K562 (cell line): ENCODE data around the gene SIRT7. TPM values are rescaled to one million over a fixed set of nuclear protein-coding genes. Genes with fewer than 3 reads are reported as not detected.

ENCODE experiments used
- ARNT ChIP-seq, 2 experiments: fragments of 450-650 bp; IDR thresholded peaks; 2 replicates each; pipeline ENCODE4 v1.6.1; 2016; ENCODE audit warnings: mild to moderate bottlenecking in 1 of 2
- HDAC3 ChIP-seq: fragments of 450-650 bp; IDR thresholded peaks from 2 replicates; pipeline ENCODE4 v1.6.1; 2018; ENCODE audit warnings: borderline replicate concordance, mild to moderate bottlenecking, moderate library complexity; ENCODE audit not compliant: partially characterized antibody
- LARP7 ChIP-seq: fragments of 450-650 bp; IDR thresholded peaks from 2 replicates; pipeline ENCODE4 v1.6.1; 2016
- NEUROD1 ChIP-seq: fragments of 150-350 bp; IDR thresholded peaks from 2 replicates; pipeline ENCODE4 v1.6.1; 2014; ENCODE audit warnings: borderline replicate concordance, low read length, low read depth; ENCODE audit not compliant: partially characterized antibody
- NR2F6 ChIP-seq: fragments of 450-650 bp; formaldehyde crosslinking; IDR thresholded peaks from 2 replicates; pipeline ENCODE4 v1.4.0; 2020; ENCODE audit warnings: mild to moderate bottlenecking
- SMARCB1 ChIP-seq: IDR thresholded peaks from 2 replicates; pipeline ENCODE4 v1.6.1; 2011; ENCODE audit warnings: improper control_type of control experiment, low read depth; ENCODE audit not compliant: insufficient read length
- TFAP4 ChIP-seq: sonication (generic); formaldehyde crosslinking; IDR thresholded peaks from 2 replicates; pipeline ENCODE4 v1.8.0; 2022; ENCODE audit warnings: missing genetic modification reagents, mild to moderate bottlenecking, moderate library complexity, borderline replicate concordance
- ZBTB7A ChIP-seq: IDR thresholded peaks from 2 replicates; pipeline ENCODE4 v1.6.1; 2011; ENCODE audit warnings: low read depth, mild to moderate bottlenecking, low read length, moderate library complexity, borderline replicate concordance; ENCODE audit not compliant: control insufficient read depth
- ZNF124 ChIP-seq: sonication (generic); formaldehyde crosslinking; IDR thresholded peaks from 2 replicates; pipeline ENCODE4 v1.8.1; 2022; ENCODE audit warnings: missing genetic modification reagents
- ZNF592 ChIP-seq: fragments of 450-650 bp; IDR thresholded peaks from 2 replicates; pipeline ENCODE4 v1.6.1; 2017; ENCODE audit warnings: antibody characterized with exemption, mild to moderate bottlenecking
- polyA plus RNA-seq, 8 experiments: library from polyadenylated mRNA; depleted of rRNA in 4 of 8; stranded (reverse) in 5 of 8; unstranded in 3 of 8; fragments of >200 nt; fragmentation: Nextera tagmentation in 2 of 8; fragmentation: Illumina TruSeq in 1 of 8; extraction: Ambion mirVana in 2 of 8; extraction: Trizol in 1 of 8; gene quantifications; 2 replicates each; pipeline versions ENCODE4 v1.2.1 to v1.2.3, GENCODE V29; 2011 to 2014; ENCODE audit warnings: inconsistent platforms in 1 of 8, missing spikeins in 1 of 8
- total RNA-seq, 7 experiments: library from RNA; depleted of rRNA in 6 of 7; stranded (reverse); fragments of >200 nt in 6 of 7; fragmentation: Illumina TruSeq in 2 of 7; extraction: Trizol in 2 of 7; gene quantifications; 2 replicates each; pipeline versions ENCODE4 v1.2.1 to v1.2.3, GENCODE V29; 2011 to 2021; ENCODE audit warnings: low replicate concordance in 1 of 7
- TF ChIP-seq, protein P1 (sequence below): IDR thresholded peaks from 2 replicates; pipeline ENCODE4 v1.6.1; 2011; ENCODE audit warnings: borderline replicate concordance, low read depth, mild to moderate bottlenecking, moderate library complexity, low read length; ENCODE audit not compliant: insufficient read depth, poor library complexity, severe bottlenecking
- TF ChIP-seq, protein P2 (sequence below): conservative IDR thresholded peaks from 2 replicates; pipeline ENCODE4 v1.6.1; 2011; ENCODE audit warnings: low read depth, mild to moderate bottlenecking, low read length; ENCODE audit not compliant: control insufficient read depth
- TF ChIP-seq, protein P3 (sequence below), 3 experiments: IDR thresholded peaks in 2 of 3; conservative IDR thresholded peaks in 1 of 3; 2 replicates each; pipeline ENCODE4 v1.5.1; 2011 to 2012; ENCODE audit warnings: low read length in 3 of 3, mild to moderate bottlenecking in 3 of 3, control low read depth in 2 of 3, improper control_type of control experiment in 1 of 3, inconsistent platforms in 1 of 3, low read depth in 1 of 3, mixed read lengths in 1 of 3, moderate library complexity in 1 of 3; ENCODE audit not compliant: insufficient read depth in 2 of 3
- TF ChIP-seq, protein P4 (sequence below): fragments of 450-650 bp; formaldehyde crosslinking; IDR thresholded peaks from 2 replicates; pipeline ENCODE4 v1.4.0; 2022; ENCODE audit warnings: missing genetic modification characterization

Gene SIRT7
- total and polyA plus RNA-seq, 9 of the 15 experiments (the other 6 are each of a cell fraction or from before 2014, with no cell fraction given), result 1.6 to 54.8 (median 20.3) TPM

DNA sequence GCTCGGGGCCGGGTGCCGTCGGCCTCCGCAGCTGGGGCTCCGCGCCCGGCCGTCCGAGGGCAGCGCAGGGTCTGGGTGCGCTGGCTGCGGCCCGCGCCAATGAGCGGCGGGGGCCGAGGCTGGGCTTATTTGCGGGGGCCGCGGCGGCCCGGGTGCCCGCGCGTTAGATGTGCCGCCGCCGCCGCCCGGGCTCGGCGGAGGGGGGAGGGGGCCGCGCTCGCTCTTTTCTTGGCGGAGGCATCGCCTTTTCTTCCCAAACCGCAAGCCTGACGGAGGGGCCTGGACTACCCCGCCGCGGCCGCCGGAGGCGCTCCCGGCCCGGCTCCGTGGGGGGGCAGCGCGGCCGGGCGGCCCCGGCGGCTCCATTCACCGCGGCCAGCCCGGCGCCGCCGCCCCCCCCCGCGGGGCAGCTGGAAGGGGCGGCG lies 43.1 kb upstream of the SIRT7 start, which contains the start of gene NOTUM (continued):
- TF ChIP-seq ZNF592 (no peak), NR2F6 (CRISPR knock-in tag) (no peak), TFAP4 (CRISPR knock-in tag) (no peak), NEUROD1 (no peak), ZNF124 (CRISPR knock-in tag) (no peak), LARP7 (no peak), HDAC3 (no peak), ARNT (IDR thresholded peaks at IDR 0.05) (no peak), ZBTB7A (0 out of 2 replicates have a peak, but pooled peaks have one; percentile 71), SMARCB1 (no peak)
- TF ChIP-seq, protein P1, sequence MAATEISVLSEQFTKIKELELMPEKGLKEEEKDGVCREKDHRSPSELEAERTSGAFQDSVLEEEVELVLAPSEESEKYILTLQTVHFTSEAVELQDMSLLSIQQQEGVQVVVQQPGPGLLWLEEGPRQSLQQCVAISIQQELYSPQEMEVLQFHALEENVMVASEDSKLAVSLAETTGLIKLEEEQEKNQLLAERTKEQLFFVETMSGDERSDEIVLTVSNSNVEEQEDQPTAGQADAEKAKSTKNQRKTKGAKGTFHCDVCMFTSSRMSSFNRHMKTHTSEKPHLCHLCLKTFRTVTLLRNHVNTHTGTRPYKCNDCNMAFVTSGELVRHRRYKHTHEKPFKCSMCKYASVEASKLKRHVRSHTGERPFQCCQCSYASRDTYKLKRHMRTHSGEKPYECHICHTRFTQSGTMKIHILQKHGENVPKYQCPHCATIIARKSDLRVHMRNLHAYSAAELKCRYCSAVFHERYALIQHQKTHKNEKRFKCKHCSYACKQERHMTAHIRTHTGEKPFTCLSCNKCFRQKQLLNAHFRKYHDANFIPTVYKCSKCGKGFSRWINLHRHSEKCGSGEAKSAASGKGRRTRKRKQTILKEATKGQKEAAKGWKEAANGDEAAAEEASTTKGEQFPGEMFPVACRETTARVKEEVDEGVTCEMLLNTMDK, result no peak
- TF ChIP-seq, protein P2, sequence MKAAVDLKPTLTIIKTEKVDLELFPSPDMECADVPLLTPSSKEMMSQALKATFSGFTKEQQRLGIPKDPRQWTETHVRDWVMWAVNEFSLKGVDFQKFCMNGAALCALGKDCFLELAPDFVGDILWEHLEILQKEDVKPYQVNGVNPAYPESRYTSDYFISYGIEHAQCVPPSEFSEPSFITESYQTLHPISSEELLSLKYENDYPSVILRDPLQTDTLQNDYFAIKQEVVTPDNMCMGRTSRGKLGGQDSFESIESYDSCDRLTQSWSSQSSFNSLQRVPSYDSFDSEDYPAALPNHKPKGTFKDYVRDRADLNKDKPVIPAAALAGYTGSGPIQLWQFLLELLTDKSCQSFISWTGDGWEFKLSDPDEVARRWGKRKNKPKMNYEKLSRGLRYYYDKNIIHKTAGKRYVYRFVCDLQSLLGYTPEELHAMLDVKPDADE, result 0 out of 2 replicates have a peak, but pooled peaks have one; percentile 47
- TF ChIP-seq, protein P3, sequence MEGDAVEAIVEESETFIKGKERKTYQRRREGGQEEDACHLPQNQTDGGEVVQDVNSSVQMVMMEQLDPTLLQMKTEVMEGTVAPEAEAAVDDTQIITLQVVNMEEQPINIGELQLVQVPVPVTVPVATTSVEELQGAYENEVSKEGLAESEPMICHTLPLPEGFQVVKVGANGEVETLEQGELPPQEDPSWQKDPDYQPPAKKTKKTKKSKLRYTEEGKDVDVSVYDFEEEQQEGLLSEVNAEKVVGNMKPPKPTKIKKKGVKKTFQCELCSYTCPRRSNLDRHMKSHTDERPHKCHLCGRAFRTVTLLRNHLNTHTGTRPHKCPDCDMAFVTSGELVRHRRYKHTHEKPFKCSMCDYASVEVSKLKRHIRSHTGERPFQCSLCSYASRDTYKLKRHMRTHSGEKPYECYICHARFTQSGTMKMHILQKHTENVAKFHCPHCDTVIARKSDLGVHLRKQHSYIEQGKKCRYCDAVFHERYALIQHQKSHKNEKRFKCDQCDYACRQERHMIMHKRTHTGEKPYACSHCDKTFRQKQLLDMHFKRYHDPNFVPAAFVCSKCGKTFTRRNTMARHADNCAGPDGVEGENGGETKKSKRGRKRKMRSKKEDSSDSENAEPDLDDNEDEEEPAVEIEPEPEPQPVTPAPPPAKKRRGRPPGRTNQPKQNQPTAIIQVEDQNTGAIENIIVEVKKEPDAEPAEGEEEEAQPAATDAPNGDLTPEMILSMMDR (IDR thresholded peaks at IDR 0.05 in 2 of 3, conservative IDR thresholded peaks at IDR 0.05 in 1 of 3; ENCODE audit: insufficient read depth in 2 of 3, low read depth in 1 of 3, low read length in 3 of 3), result peak in 2 of 3 experiments; percentile 46 to 64; a peak in 4 of 6 replicates
- TF ChIP-seq, protein P4, sequence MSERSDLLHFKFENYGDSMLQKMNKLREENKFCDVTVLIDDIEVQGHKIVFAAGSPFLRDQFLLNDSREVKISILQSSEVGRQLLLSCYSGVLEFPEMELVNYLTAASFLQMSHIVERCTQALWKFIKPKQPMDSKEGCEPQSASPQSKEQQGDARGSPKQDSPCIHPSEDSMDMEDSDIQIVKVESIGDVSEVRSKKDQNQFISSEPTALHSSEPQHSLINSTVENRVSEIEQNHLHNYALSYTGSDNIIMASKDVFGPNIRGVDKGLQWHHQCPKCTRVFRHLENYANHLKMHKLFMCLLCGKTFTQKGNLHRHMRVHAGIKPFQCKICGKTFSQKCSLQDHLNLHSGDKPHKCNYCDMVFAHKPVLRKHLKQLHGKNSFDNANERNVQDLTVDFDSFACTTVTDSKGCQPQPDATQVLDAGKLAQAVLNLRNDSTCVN, result no peak
